Measurements from ENCODE around the gene KRTCAP3.
"Not testable (repeated sequence)": the region's sequence is repeated elsewhere in the genome, so short reads cannot be mapped to it uniquely, and the experiment has no call there.

The KRTCAP3 gene

GRCh38 chr2:27425039-27425438, 17.1 kb upstream of the KRTCAP3 start:
- not testable (repeated sequence) for H3K9me3 Mint-ChIP-seq; H3K4me3 Mint-ChIP-seq; H3K36me3 Mint-ChIP-seq (ENCODE audit: low read depth); H3K27me3 Mint-ChIP-seq (ENCODE audit: low read depth); H3K27ac Mint-ChIP-seq
- H3K4me1 Mint-ChIP-seq (ENCODE audit: low read depth), result peaks cover 13% of the 10 kb centered on the region

GRCh38 chr2:27427863-27428212, 14.3 kb upstream of the KRTCAP3 start:
- Mint-ChIP-seq H3K27me3 (ENCODE audit: low read depth) (peaks cover 3% of the 10 kb centered on the region), H3K4me3 (peak overlapping the region; percentile 99), H3K9me3 (no peaks in the 10 kb centered on the region), H3K4me1 (ENCODE audit: low read depth) (peaks cover 28% of the 10 kb centered on the region), H3K36me3 (ENCODE audit: low read depth) (peaks cover 6% of the 10 kb centered on the region), H3K27ac (peak overlapping the region; percentile 99)

DNA sequence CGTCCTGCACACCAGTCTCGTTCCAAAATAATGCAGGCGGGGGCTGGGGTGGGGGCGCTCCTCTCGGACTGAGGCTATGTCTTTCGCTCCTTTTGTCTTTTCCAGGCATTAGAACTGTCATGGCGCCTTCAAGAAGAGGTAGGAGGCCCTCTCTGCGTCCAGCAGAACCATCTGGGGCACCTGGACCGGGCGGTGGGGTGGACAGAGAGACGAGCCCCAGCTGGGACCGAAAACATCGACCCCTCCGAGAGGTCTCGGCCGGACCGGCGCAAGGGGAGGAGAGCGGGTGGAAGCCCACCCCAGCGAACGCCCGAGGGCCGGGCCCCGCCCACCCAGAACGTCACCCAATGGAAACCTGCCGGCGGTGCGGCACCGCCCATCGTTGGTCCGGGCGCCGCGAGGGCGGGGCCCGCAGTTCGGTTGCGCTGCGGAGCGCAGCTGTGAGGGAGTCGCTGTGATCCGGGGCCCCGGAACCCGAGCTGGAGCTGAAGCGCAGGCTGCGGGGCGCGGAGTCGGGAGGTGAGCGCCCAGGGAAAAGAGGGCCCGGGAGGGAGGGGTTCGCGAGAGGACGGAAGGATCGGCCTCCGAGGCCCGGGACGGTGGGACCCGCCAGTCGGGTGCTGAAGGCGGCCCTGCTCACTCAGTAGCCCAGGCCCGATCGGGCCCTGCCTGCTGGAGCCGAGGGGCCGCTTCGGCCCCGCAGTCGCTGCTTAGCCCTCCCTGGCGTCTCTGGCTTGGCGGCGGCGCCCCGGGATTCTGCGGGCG, 13.8 kb upstream of the KRTCAP3 start, which contains the start of gene NRBP1:
NRBP1 (plus strand) TSS at position 419 of the 765 bp plus-strand sequence. CDS start 4,643 bp downstream, outside the sequence.
- Mint-ChIP-seq H3K4me3 (peak within 1 kb of the TSS; percentile 99), H3K27me3 (ENCODE audit: low read depth) (peaks cover 3% of the 10 kb centered on the region), H3K36me3 (ENCODE audit: low read depth) (peaks cover 9% of the 10 kb centered on the region)

DNA sequence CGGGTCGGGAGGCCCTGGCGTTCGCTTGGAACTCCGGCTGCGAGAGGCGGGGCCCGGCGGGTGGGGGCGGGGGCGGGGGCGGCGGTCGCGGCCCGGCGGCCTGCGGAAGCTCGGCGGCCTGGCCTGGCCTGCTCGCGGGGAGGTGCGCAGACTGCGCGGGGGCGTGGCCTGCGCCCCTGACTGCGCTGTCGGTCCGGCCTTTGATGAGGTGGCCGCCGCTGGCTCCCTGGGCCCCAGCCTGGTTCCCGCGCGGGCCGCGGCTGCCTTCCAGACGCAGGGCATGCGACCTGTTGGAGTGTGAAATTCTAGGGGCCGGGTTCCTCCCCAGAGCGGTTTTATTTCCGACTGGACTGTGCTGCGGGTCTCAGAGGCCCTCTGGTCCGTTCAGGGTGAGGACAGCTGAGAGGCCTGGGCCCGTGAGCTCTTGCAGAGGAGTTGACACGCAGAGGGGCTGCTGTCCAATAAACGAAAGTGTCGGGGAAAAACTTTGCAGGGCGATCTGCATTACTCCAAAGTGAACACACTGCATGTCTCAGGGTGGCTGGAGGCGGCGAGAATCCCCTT, 13.1 kb upstream of the KRTCAP3 start:
- peaks cover 15% of the 10 kb centered on the region for H3K36me3 Mint-ChIP-seq (ENCODE audit: low read depth)
- H3K27me3 Mint-ChIP-seq (ENCODE audit: low read depth), result no peaks in the 10 kb centered on the region
- peak overlapping the region; percentile 94 for H3K27ac Mint-ChIP-seq
- peak overlapping the region; percentile 96 for H3K4me3 Mint-ChIP-seq
- H3K4me1 Mint-ChIP-seq (ENCODE audit: low read depth), result peaks cover 32% of the 10 kb centered on the region
- H3K9me3 Mint-ChIP-seq, result no peaks in the 10 kb centered on the region

More for the DNA sequence above, 13.8 kb upstream of the KRTCAP3 start, which contains the start of gene NRBP1:
- Mint-ChIP-seq H3K27ac (peak within 1 kb of the TSS; percentile 99), H3K9me3 (no peaks in the 10 kb centered on the region), H3K4me1 (ENCODE audit: low read depth) (peaks cover 28% of the 10 kb centered on the region)

GRCh38 chr2:27431395-27431794, 10.8 kb upstream of the KRTCAP3 start:
- H3K36me3 Mint-ChIP-seq (ENCODE audit: low read depth), result peaks cover 33% of the 10 kb centered on the region
- H3K4me1 Mint-ChIP-seq (ENCODE audit: low read depth), result peaks cover 35% of the 10 kb centered on the region
- peak overlapping the region; percentile 72 for H3K4me3 Mint-ChIP-seq
- H3K27ac Mint-ChIP-seq, result peak overlapping the region; percentile 92
- H3K27me3 Mint-ChIP-seq (ENCODE audit: low read depth), result no peaks in the 10 kb centered on the region
- no peaks in the 10 kb centered on the region for H3K9me3 Mint-ChIP-seq

- no peak overlapping the region for H3K27ac Mint-ChIP-seq
Observed at GRCh38 chr2:27435628-27436027, 6.6 kb upstream of the KRTCAP3 start.

DNA sequence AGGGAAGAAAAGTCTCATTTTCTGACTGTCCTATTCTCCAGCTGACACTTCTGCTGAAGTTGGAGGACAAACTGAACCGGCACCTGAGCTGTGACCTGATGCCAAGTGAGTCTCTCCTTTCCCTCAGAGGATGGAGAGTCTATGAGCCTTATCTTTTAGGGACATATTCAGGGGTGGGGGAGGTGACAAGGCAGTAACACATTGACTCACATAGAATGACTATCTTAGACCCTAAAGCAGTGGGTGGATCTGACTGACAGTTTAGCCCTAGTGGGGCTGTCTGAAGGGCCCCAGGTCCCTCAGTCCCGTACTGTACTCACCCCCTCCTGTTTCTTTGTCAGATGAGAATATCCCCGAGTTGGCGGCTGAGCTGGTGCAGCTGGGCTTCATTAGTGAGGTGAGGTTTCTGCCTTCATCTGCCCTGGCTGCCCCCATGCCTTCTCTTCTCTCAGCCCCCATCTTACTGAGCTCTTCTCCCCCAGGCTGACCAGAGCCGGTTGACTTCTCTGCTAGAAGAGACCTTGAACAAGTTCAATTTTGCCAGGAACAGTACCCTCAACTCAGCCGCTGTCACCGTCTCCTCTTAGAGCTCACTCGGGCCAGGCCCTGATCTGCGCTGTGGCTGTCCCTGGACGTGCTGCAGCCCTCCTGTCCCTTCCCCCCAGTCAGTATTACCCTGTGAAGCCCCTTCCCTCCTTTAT, 805 bp upstream of the KRTCAP3 start:
- H3K4me3 Mint-ChIP-seq, result no peak overlapping the region
- no peak overlapping the region for H3K27ac Mint-ChIP-seq
- H3K4me1 Mint-ChIP-seq (ENCODE audit: low read depth), result peaks cover 8% of the 10 kb centered on the region
- H3K9me3 Mint-ChIP-seq, result no peaks in the 10 kb centered on the region
- no peaks in the 10 kb centered on the region for H3K27me3 Mint-ChIP-seq (ENCODE audit: low read depth)
- peaks cover 40% of the 10 kb centered on the region for H3K36me3 Mint-ChIP-seq (ENCODE audit: low read depth)

More at GRCh38 chr2:27435628-27436027, 6.6 kb upstream of the KRTCAP3 start:
- Mint-ChIP-seq H3K4me3 (no peak overlapping the region), H3K36me3 (ENCODE audit: low read depth) (peaks cover 60% of the 10 kb centered on the region), H3K27me3 (ENCODE audit: low read depth) (no peaks in the 10 kb centered on the region), H3K4me1 (ENCODE audit: low read depth) (peaks cover 17% of the 10 kb centered on the region), H3K9me3 (no peaks in the 10 kb centered on the region)

- no peak overlapping the region for H3K27ac Mint-ChIP-seq
- H3K4me3 Mint-ChIP-seq, result no peak overlapping the region
- peaks cover 8% of the 10 kb centered on the region for H3K4me1 Mint-ChIP-seq (ENCODE audit: low read depth)
- H3K9me3 Mint-ChIP-seq, result no peaks in the 10 kb centered on the region
- H3K27me3 Mint-ChIP-seq (ENCODE audit: low read depth), result no peaks in the 10 kb centered on the region
- peaks cover 34% of the 10 kb centered on the region for H3K36me3 Mint-ChIP-seq (ENCODE audit: low read depth)
Observed at GRCh38 chr2:27442920-27443282, 720 bp downstream of the KRTCAP3 start.

DNA sequence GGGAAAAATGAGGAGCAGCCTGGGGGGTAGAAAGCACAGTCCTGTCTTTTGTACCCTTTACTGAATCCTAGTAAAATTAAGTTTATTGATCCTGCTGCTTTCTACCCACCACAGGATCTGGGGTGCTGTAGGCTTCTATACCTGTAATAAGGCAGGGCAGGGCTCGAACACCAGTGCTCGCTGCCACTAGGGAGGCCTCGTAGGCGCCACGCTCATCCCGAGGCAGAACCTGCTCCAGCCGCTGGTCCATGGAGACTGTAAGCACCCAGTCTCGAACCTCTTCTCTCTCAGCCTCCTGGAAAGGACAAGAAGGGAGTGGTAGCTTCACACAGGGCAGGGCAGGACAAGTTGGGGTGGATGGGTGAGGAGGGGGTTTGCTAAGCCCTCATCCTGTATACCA, 3.0 kb downstream of the KRTCAP3 start:
- Mint-ChIP-seq H3K27ac (no peak overlapping the region), H3K36me3 (ENCODE audit: low read depth) (peaks cover 26% of the 10 kb centered on the region), H3K4me3 (no peak overlapping the region), H3K9me3 (no peaks in the 10 kb centered on the region), H3K27me3 (ENCODE audit: low read depth) (no peaks in the 10 kb centered on the region), H3K4me1 (ENCODE audit: low read depth) (peaks cover 8% of the 10 kb centered on the region)

- peaks cover 8% of the 10 kb centered on the region for H3K4me1 Mint-ChIP-seq (ENCODE audit: low read depth)
- H3K36me3 Mint-ChIP-seq (ENCODE audit: low read depth), result peaks cover 21% of the 10 kb centered on the region
- H3K27me3 Mint-ChIP-seq (ENCODE audit: low read depth), result no peaks in the 10 kb centered on the region
- no peaks in the 10 kb centered on the region for H3K9me3 Mint-ChIP-seq
- H3K4me3 Mint-ChIP-seq, result no peak overlapping the region
- peak overlapping the region; percentile 15 for H3K27ac Mint-ChIP-seq
Observed at GRCh38 chr2:27445615-27446014, 3.4 kb downstream of the KRTCAP3 start.

DNA sequence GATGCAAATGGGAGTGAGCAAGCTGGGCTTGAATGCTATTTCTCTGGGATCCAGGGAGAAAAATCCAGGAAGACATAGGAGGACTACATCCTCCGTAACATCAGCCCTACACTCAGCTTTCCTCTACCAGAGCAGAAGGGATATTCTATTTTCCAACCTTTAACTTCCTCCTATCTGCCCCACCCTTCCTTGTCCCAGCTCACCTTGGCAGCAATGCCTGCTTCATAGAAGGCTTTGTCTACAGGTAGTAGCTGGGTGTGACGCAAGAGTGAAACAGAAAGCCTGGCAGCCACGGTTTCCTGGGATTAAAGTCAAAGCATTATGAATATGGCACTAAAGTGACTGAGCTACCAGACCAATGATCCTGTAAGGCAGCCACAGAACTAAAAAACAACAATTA, 3.9 kb downstream of the KRTCAP3 start:
- peaks cover 8% of the 10 kb centered on the region for H3K4me1 Mint-ChIP-seq (ENCODE audit: low read depth)
- no peak overlapping the region for H3K27ac Mint-ChIP-seq
- peaks cover 19% of the 10 kb centered on the region for H3K36me3 Mint-ChIP-seq (ENCODE audit: low read depth)
- H3K27me3 Mint-ChIP-seq (ENCODE audit: low read depth), result no peaks in the 10 kb centered on the region
- H3K9me3 Mint-ChIP-seq, result no peaks in the 10 kb centered on the region
- H3K4me3 Mint-ChIP-seq, result no peak overlapping the region

DNA sequence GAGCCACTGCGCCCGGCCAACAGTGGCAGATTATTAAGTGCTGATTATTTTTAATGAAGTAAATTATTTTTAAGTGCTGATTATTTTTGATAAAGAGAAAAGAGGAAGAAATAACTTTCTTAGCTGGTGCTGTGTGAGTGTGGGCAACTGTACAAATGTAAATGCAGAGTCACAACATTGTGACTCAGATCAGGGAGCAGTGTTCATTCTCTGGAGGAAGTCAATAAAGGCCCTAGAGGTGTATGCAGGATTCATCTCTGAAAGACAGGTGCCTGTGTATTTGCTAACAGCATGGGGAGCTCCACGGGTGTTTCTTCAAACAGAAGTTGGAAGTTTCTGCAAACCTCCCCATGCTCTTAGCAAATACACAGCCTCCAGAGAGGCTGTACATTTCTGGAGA, 6.2 kb downstream of the KRTCAP3 start:
- Mint-ChIP-seq H3K9me3 (no peaks in the 10 kb centered on the region), H3K27me3 (ENCODE audit: low read depth) (no peaks in the 10 kb centered on the region), H3K36me3 (ENCODE audit: low read depth) (peaks cover 14% of the 10 kb centered on the region), H3K4me3 (no peak overlapping the region), H3K4me1 (ENCODE audit: low read depth) (peaks cover 7% of the 10 kb centered on the region), H3K27ac (no peak overlapping the region)

DNA sequence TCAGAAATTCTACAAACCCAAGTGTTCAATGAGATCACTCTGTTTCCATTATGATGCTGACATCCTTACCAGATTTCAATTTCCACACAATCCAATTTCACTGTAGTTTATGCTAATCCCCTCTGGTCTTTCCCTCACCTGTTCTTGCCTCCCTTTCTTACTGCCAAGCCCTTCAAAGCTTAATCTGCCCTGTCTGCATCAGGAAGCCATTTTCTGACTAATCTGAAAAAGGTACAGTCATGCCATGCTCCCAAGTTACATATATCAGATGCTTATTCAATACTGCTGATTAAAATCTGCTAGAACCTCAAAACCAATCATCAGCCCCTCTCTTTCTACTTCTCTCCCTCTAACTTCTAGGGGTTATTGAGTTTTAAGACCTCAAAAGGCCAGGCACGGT, 8.9 kb downstream of the KRTCAP3 start:
- H3K4me3 Mint-ChIP-seq, result no peak overlapping the region
- H3K9me3 Mint-ChIP-seq, result no peaks in the 10 kb centered on the region
- H3K27ac Mint-ChIP-seq, result no peak overlapping the region
- no peaks in the 10 kb centered on the region for H3K27me3 Mint-ChIP-seq (ENCODE audit: low read depth)
- peaks cover 16% of the 10 kb centered on the region for H3K36me3 Mint-ChIP-seq (ENCODE audit: low read depth)
- H3K4me1 Mint-ChIP-seq (ENCODE audit: low read depth), result peaks cover under 1% of the 10 kb centered on the region

- Mint-ChIP-seq H3K4me1 (ENCODE audit: low read depth) (no peaks in the 10 kb centered on the region), H3K4me3 (no peak overlapping the region), H3K36me3 (ENCODE audit: low read depth) (peaks cover 7% of the 10 kb centered on the region), H3K27ac (no peak overlapping the region), H3K9me3 (no peaks in the 10 kb centered on the region), H3K27me3 (ENCODE audit: low read depth) (no peaks in the 10 kb centered on the region)
Observed at GRCh38 chr2:27453968-27454367, 11.8 kb downstream of the KRTCAP3 start.

GRCh38 chr2:27461118-27461517, 18.9 kb downstream of the KRTCAP3 start:
- Mint-ChIP-seq H3K36me3 (ENCODE audit: low read depth) (no peaks in the 10 kb centered on the region), H3K4me1 (ENCODE audit: low read depth) (no peaks in the 10 kb centered on the region), H3K9me3 (no peaks in the 10 kb centered on the region), H3K4me3 (no peak overlapping the region), H3K27ac (no peak overlapping the region), H3K27me3 (ENCODE audit: low read depth) (no peaks in the 10 kb centered on the region)
